Tibial nerve (tissue), 4 donors: ENCODE data around the gene EPB41L4B.

Source experiments
- EP300 ChIP-seq, 2 donors: sonication (generic); formaldehyde crosslinking; IDR thresholded peaks; one replicate each; pipeline ENCODE4 v1.6.1; 2017; ENCODE audit warnings: antibody characterized with exemption in 2 of 2, mild to moderate bottlenecking in 1 of 2
- TF ChIP-seq, protein P1 (sequence below), 5 experiments: fragments of 200-600 bp in 3 of 5; fragments of 450-650 bp in 2 of 5; sonication (generic) in 3 of 5; IDR thresholded peaks; one replicate each; pipeline ENCODE4 v1.5.1; 2016 to 2019; ENCODE audit warnings: antibody characterized with exemption in 5 of 5, mild to moderate bottlenecking in 3 of 5, moderate library complexity in 2 of 5

- TF ChIP-seq, protein P1, sequence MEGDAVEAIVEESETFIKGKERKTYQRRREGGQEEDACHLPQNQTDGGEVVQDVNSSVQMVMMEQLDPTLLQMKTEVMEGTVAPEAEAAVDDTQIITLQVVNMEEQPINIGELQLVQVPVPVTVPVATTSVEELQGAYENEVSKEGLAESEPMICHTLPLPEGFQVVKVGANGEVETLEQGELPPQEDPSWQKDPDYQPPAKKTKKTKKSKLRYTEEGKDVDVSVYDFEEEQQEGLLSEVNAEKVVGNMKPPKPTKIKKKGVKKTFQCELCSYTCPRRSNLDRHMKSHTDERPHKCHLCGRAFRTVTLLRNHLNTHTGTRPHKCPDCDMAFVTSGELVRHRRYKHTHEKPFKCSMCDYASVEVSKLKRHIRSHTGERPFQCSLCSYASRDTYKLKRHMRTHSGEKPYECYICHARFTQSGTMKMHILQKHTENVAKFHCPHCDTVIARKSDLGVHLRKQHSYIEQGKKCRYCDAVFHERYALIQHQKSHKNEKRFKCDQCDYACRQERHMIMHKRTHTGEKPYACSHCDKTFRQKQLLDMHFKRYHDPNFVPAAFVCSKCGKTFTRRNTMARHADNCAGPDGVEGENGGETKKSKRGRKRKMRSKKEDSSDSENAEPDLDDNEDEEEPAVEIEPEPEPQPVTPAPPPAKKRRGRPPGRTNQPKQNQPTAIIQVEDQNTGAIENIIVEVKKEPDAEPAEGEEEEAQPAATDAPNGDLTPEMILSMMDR (IDR thresholded peaks at IDR 0.05), result no peak
- no peak for TF ChIP-seq EP300 (IDR thresholded peaks at IDR 0.05)
These were observed 50.4 kb downstream of the EPB41L4B start for GRCh38 chr9:109270441-109270840.
